GM18861 (cell line): ENCODE results near the gene MUC5B.

Experiments used
- ATAC-seq: cut with Tn5 transposase; IDR thresholded peaks from one replicate; pipeline ENCODE4 v1.9.1; 2021; ENCODE audit not compliant: unreplicated experiment

The MUC5B gene

DNA sequence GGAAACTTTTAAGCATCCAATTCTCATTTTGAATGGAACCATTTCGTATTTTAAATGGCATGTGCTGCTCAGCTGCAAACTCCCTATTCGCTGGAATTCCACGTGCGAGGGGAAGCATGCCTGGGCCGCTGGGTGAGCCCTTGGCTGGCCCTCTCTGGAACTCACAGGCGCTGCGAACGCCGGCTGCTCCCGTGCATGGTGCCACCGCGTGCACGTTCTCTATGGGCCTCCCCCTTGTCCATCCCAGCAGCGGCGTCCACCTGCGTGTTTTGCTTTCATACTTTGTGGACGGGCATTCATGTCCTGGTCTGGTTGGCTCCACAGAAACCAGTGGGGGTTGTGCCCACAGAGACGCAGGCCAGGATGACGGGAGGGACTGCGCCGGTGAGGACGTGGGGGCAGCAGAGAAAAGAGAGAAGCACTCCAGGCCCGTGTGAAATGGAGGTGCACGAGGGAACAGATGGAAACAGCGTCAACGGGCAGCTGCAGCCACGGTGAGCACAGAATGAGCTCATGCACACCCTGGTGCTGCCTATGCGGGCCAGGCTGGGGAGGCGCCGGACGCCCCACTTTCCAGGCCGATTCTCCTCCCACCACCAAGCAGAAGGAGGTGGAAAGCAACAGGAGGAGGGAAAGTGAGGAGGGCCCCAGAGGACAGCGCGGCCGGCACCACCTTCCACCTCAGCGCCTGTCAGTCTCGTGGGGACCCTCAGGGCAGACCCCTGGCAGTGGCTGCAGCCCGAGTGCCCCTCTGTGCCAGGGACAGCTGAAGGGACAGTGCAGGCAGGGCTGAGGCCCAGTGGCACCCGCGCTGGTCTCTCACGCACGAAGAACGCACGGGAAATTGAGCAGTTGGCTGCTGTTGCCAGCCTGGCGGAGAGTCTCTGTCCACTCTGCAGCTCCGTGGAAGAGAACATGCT, 57.5 kb downstream of the MUC5B start:
- no peak for ATAC-seq

GRCh38 chr11:1281326-1281973, 58.6 kb downstream of the MUC5B start:
- ATAC-seq = no peak

- ATAC-seq = no peak
These were observed 59.1 kb downstream of the MUC5B start for GRCh38 chr11:1281974-1282365.

GRCh38 chr11:1283091-1283511, 60.2 kb downstream of the MUC5B start:
- ATAC-seq = no peak

- no peak for ATAC-seq
These were observed 61.0 kb downstream of the MUC5B start for GRCh38 chr11:1283906-1284305.

DNA sequence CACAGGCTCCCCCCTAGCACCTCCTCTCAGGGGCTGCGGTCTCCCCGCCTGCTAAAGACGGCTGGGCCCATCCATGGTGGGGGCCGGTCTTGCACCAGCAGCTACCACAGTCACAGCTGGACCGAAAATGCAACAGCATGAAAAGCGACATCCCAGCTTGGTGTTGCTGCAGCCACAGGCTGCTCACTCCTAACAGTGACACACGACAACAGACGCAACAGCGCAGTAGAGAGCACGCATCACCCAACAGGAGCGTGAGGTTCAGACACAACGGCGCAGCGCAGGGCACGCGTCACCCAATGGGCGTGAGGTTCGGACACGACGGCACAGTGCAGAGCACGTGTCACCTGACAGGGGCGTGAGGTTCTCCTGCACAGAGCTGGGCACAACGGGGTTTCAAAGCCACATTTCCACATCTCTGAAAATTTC, 62.5 kb downstream of the MUC5B start:
- ATAC-seq = no peak

- no peak for ATAC-seq
These were observed 63.0 kb downstream of the MUC5B start for GRCh38 chr11:1285876-1286275.

DNA sequence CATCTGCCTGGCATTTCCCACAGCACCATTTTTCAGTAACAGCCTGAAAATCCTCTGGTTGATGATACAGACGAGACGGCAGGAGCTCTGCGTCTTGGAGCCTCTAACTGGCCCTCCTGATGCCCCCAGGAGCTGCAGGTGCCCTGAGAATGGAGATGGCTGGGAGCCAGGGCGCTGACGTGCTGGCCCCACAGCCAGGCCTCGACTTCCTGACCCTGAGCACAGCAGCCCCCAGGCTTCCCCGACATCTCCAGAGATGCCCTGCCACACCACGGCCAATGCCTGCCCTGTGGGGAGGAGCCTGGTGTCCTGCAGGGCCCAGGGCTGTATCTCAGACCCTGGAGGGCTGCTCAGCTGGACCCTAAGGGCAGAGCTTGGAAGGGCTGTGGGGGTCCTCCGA, 65.1 kb downstream of the MUC5B start:
- no peak for ATAC-seq

GRCh38 chr11:1288426-1289151, 65.7 kb downstream of the MUC5B start:
- no peak for ATAC-seq

DNA sequence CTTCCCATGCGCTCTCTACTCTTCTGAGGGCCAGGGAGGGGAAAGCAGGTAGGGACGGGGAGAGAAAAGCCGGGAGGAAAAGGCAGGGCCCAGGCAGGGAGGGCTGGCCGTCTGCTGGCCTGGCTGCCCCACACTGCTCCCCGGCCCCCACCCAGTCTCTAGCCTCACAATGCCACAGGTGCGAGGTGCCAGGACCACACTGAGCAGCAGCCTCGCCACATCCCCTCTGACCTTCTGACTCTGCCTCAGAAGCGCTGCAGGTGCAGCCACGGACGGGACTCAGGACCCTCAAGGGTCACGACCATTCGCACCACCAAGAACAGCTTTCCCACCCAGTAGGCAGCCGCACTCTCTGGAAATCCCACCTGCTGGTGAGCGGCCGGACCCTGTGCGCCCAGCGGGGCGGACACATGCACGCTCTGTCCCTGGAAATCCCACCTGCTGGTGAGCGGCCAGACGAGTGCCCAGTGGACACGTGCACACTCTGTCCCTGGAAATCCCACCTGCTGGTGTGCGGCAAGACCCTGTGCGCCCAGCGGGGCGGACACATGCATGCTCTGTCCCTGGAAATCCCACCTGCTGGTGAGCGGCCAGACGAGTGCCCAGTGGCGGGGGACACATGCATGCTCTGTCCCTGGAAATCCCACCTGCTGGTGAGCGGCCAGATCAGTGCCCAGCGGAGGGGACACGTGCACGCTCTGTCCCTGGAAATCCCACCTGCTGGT, 66.5 kb downstream of the MUC5B start:
- no peak for ATAC-seq

DNA sequence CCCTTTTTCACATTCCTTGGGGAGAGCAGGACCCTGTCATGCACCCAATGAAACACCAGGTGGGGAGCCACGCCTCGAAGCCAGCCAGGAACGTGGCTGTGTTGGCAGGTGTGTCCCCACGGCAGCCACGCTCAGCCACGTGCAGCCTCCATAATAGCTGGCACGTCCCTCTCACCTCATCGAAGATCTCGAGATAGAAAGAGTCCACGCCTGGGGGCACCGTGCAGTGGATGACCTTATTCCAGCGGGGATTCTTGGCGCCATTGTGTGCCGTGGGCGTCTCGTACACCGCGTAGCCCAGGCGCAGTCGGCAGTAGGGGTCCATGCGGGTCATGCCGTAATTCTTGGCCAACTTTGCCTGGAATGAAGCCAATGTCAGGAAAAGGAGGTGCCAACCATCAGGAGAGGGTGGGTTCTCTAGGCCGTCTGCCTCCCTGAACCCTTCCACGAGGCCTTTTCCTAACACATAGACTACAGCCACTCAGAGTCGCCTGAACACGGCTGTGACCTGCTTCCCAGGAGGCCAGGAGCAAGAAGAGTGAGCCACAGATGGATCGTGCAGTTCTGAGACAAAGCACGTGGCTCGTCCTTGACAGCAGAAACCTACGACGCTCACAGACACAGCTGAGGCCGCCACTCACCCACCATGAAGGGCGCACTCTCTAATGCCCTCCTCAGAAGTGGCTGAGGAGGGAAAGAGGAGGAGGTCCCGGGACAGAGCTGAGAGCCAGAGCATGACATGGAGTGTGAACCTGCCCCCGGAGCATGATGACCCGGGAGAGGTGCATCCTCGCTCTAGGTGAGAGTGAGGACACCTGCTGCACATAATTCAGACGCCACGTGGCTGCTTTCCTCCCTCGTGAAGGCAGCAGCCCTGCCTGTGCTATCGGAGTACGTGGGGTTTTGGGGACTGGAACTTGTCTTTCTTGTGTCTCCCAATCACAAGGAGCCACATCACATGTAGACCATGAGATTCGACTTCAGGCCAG, 67.5 kb downstream of the MUC5B start:
- ATAC-seq = no peak

- ATAC-seq = no peak
These were observed 68.6 kb downstream of the MUC5B start for GRCh38 chr11:1291295-1292017.

DNA sequence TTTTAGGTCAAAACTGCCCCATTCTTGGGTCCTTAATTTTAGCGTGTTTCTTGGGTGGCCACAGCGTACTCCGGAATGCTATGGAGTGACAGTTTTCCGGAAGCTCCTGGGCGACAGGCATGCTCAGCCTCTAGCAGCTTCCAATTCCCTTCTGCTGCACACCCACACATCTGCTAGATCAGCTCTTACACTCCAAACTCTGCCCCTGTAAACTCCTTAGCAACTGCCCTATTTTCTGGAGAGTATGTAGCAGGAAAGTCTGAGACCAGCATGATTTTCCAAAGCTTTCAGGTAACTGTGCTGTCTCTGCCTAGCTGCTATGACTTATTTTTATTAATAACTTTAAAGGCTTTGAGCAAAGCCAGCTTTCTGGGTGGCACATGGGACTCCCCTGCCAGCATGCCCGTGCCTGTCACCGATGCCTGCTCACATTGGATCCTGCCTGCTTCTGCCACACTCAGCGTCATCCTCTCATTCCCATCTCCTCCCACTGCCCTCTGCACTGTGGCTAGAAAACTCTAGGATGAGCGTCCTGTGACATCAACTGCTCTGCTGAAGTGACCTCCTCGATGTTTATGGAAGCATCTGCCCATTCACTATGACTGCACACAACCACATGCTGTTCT, 69.3 kb downstream of the MUC5B start:
- no peak for ATAC-seq

DNA sequence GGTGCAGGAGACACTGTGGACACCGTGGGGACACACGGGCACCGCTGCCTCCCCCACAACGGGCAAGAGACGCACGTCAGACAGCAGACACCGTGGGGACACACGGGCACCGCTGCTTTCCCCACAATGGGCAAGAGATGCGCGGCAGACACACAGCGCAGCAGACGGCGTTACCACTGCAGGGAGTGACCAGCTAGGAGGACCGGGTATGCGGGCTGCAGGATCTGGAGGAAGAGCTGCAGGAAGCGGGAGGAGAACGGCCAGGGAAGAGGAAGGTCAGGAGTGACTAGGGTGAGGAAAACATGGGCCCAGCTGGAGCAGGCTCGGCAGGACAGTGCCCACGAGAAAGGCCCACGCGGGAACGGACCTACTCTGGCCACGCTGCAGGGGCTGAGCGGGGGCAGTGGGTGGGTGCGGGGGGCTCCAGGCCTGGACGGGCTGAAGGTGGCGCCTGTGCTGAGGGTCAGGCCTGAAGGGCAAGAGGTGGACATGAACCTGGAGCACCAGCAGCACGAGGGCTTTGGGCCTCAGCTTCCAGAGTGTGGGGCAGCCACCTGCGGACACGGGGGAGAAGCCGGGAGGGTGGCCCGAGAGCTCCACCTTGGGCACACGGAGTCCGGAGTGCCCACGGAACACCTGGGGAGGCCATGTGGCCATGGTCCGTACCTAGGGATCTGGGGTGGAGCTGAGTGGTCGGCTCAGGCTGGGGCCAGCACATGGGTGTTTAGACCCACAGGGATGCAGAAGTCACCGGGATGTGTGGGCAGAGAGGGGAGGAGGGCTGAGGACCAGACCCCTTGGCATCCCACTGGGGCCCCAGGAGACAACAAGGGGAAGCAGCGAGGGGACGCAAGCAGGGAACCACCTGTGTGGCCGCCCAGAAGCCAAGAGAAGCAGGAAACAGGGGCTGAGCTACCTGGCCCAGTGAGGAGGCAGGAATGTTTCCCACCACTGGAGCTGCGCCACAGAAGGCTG, 70.1 kb downstream of the MUC5B start:
- ATAC-seq = no peak

DNA sequence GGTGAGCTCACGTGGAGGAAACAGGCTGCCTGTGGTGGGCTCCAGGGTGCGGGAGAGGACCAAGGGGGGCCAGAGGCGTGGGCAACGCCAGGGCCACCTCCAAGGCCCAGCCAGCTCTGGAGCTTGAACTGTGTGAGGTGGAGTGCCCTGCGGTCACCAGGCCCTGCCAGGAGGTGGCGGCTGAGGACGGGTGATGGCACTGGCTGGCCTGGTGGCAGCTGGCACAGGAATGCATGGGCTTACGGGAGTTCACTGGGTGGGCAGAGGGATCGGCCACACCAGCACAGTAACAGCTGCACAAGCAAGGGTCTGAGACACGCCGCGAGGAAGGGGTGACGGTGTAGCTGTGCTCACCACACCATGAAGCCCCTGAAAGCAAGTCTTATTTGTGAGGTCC, 70.8 kb downstream of the MUC5B start:
- no peak for ATAC-seq

GRCh38 chr11:1295086-1295485, 72.2 kb downstream of the MUC5B start:
- ATAC-seq = no peak

DNA sequence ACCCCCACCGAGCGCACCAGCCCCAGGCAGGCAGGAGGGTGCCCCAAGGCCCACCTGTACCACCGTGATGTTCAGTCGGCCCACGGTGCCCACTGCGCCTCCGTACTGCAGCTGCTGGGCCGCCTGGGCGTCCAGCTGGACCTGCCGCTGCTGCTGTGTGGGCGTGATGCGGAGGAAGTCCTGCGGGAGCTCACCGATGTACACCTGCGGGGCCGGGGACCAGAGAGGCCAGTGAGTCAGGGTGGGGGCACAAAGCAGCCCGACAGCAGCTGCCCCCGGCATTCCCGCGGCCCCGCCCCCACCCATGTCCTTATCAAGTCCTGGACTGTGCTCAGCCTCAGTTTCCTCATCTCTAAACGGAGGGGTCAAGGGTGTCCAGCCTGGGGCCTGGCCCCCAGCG, 72.7 kb downstream of the MUC5B start:
- no peak for ATAC-seq

DNA sequence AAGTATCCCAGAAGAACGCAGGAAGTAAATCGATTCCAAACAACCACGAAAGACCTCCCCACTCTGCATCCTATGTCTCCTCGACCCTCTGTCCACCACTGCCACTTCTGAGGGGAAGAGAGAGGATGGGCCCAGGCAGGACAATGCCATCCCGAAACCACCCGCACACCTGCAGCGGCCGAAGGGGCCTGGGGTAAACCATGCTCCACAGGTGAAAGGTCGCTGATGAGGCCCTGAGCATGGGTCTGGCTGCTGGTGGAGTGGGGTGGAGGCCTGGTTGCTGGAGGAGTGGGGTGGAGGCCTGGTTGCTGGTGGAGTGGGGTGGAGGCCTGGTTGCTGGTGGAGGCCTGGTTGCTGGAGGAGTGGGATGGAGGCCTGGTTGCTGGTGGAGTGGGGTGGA, 73.4 kb downstream of the MUC5B start:
- ATAC-seq = no peak
